ENCODE measurements around the gene NLGN1.

The NLGN1 gene

GRCh38 chr3:173465898-173466678 lies 68.5 kb downstream of the NLGN1 start:
- H3K4me3 ChIP-seq (ENCODE audit: low read depth, low read length): no peak overlapping the region
- TF ChIP-seq CTCF (IDR thresholded peaks at IDR 0.05; ENCODE audit: insufficient read depth, low read depth, low read length, missing control alignments): no peak
- DNase-seq (ENCODE audit: low read depth): no peak

DNA sequence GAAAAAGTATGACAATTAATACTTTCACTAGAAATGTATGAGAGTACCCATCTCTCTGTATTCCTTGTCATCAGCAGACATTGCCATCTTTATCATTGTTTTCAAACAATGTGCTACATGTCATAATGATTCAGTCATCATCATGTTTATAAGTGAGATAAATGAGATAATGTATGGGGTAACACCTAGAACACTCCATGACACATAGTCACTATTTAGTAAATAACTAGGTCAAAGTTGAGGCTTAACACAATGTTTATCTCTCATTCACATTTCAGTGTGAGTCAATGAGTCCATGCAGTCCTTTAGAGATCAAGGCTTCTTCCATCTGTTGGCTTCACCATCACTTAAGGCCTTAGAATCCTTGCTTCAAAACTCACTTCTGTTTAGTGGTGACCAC lies 70.0 kb downstream of the NLGN1 start:
- no peak for TF ChIP-seq CTCF (IDR thresholded peaks at IDR 0.05; ENCODE audit: insufficient read depth, low read depth, low read length, missing control alignments)

GRCh38 chr3:173473237-173473636 lies 75.7 kb downstream of the NLGN1 start:
- DNase-seq (ENCODE audit: low read depth): no peak
- TF ChIP-seq CTCF (IDR thresholded peaks at IDR 0.05; ENCODE audit: insufficient read depth, low read depth, low read length, missing control alignments): no peak
- no peak overlapping the region for H3K4me3 ChIP-seq (ENCODE audit: low read depth, low read length)

More for the DNA sequence above, 70.0 kb downstream of the NLGN1 start:
- DNase-seq (ENCODE audit: low read depth): no peak
- H3K4me3 ChIP-seq (ENCODE audit: low read depth, low read length): no peak overlapping the region

- TF ChIP-seq CTCF (IDR thresholded peaks at IDR 0.05; ENCODE audit: insufficient read depth, low read depth, low read length, missing control alignments): no peak
- DNase-seq (ENCODE audit: low read depth): no peak
- H3K4me3 ChIP-seq (ENCODE audit: low read depth, low read length): no peak overlapping the region
These were observed 81.8 kb downstream of the NLGN1 start for GRCh38 chr3:173479301-173479700.

- H3K4me3 ChIP-seq (ENCODE audit: low read depth, low read length): no peak overlapping the region
- DNase-seq (ENCODE audit: low read depth): no peak
- TF ChIP-seq CTCF (IDR thresholded peaks at IDR 0.05; ENCODE audit: insufficient read depth, low read depth, low read length, missing control alignments): no peak
These were observed 104.5 kb downstream of the NLGN1 start for GRCh38 chr3:173501931-173502489.

DNA sequence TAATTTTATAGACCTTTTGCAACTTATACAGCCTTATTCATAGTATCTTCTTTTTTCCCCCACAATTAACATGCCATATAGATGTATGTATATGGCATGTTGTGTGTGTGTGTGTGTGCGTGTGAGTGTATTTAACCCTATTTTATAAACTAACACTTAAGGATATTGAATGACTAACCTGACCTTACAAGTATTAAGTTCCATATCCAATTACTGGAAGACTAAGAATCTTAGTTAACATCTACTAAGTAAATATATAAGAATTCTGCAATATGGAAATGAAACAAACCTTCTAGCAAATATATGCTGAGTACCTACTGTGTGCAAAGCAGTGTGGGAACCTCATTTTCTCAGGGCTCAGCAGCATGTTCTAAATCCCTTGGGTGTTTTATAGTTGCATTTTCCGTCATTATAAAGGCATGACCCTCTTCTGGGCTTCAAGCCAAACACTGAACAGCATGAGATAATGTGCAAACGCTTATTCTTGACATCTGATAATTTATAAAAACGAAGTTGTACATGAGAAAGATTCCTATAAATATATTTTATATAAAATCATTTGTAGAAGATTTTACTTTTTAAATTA lies 105.5 kb downstream of the NLGN1 start:
- H3K4me3 ChIP-seq (ENCODE audit: low read depth, low read length): no peak overlapping the region
- no peak for DNase-seq (ENCODE audit: low read depth)
- no peak for TF ChIP-seq CTCF (IDR thresholded peaks at IDR 0.05; ENCODE audit: insufficient read depth, low read depth, low read length, missing control alignments)

Data from GM12865 (cell line).